Measurements from ENCODE around the gene MAP3K2. TPM values are rescaled to one million over a fixed set of nuclear protein-coding genes. Genes with fewer than 3 reads are reported as not detected.

MAP3K2 gene
- total and polyA plus RNA-seq, 2 of the 8 experiments (the other 6 are each of a cell fraction or from before 2014, with no cell fraction given) = 2.0 to 23.2 TPM

- Histone ChIP-seq H3K23me2 (ENCODE audit: low read depth, low read length) (peaks cover 7% of the 10 kb centered on the region), H4K20me1 (replicated peaks in 1 of 2; ENCODE audit: control insufficient read depth in 1 of 2, insufficient read depth in 2 of 2, low read length in 2 of 2) (no peaks in the 10 kb centered on the region), H3K56ac (replicated peaks; ENCODE audit: insufficient read length, low read depth, low read length) (no peak overlapping the region), H4K91ac (replicated peaks; ENCODE audit: insufficient read length, low read length) (no peak overlapping the region), H3K4me1 (replicated peaks in 1 of 4; ENCODE audit: control insufficient read depth in 3 of 4, insufficient read depth in 4 of 4, low read length in 3 of 4) (peaks cover 0 to 9% (median 3%) of the 10 kb centered on the region in 4 experiments; a peak in 4 of 7 replicates), H3K27me3 (replicated peaks in 1 of 4; ENCODE audit: control insufficient read depth in 3 of 4, extremely low read depth in 1 of 4, insufficient read depth in 3 of 4, low read length in 3 of 4) (peaks cover 0 to 21% (median 12%) of the 10 kb centered on the region in 4 experiments; a peak in 6 of 7 replicates), H3K9me3 (ENCODE audit: insufficient read depth in 2 of 2, low read depth in 1 of 2, low read length in 1 of 2) (peaks cover 0 to 4% of the 10 kb centered on the region in 2 experiments; a peak in 1 of 4 replicates), H2BK120ac (replicated peaks; ENCODE audit: low read depth, low read length) (no peak overlapping the region), H2AK5ac (ENCODE audit: low read depth, low read length) (no peak overlapping the region), H3K9ac (replicated peaks in 1 of 4; ENCODE audit: extremely low read depth in 1 of 4, low read depth in 3 of 4, low read length in 3 of 4) (no peak overlapping the region), H3K79me1 (ENCODE audit: low read depth, low read length) (no peaks in the 10 kb centered on the region), H4K5ac (ENCODE audit: insufficient read length, low read depth, low read length) (no peak overlapping the region), H3K36me3 (ENCODE audit: control insufficient read depth in 2 of 4, insufficient read depth in 4 of 4, low read length in 3 of 4) (no peaks in the 10 kb centered on the region), H3K27ac (ENCODE audit: low read depth, low read length) (no peak overlapping the region), H2BK12ac (ENCODE audit: low read depth, low read length) (no peak overlapping the region), H3K23ac (ENCODE audit: insufficient read length) (no peak overlapping the region), H2AFZ (ENCODE audit: low read length) (0 out of 2 replicates have a peak overlapping the region, but pooled peaks have one; percentile 17), H2BK15ac (ENCODE audit: low read length) (no peak overlapping the region), H3K4me3 (ENCODE audit: extremely low read depth in 1 of 4, insufficient read depth in 2 of 4, low read depth in 3 of 4, low read length in 4 of 4) (no peak overlapping the region), H2BK20ac (ENCODE audit: low read length) (no peak overlapping the region), H3K79me2 (ENCODE audit: control insufficient read depth in 1 of 2, insufficient read depth in 2 of 2, low read length in 2 of 2) (no peaks in the 10 kb centered on the region), H4K8ac (ENCODE audit: extremely low read depth, insufficient read depth, low read length) (no peak overlapping the region), H3K14ac (ENCODE audit: insufficient read length) (no peak overlapping the region), H3K4me2 (ENCODE audit: insufficient read depth in 1 of 2, low read depth in 2 of 2, low read length in 2 of 2) (no peak overlapping the region), H2BK5ac (ENCODE audit: low read depth, low read length) (no peak overlapping the region), H3K4ac (replicated peaks; ENCODE audit: insufficient read length, low read depth, low read length) (no peak overlapping the region), H3K18ac (ENCODE audit: extremely low read depth, low read length) (no peak overlapping the region)
- no peak for FAIRE-seq
- ChIA-PET CTCF (ENCODE audit: partially characterized antibody) (interaction anchor here (0.9 to 1.3 kb wide), 2 partner anchors 12 to 69 kb away, joined by 3 read pairs; no protein-coding TSS in a partner anchor), POLR2A (ENCODE audit: partially characterized antibody) (no interaction called here)
- TF ChIP-seq FOSL1 (IDR thresholded peaks at IDR 0.05; ENCODE audit: insufficient read depth, low read depth, low read length) = no peak
- TF ChIP-seq CHD1 (IDR thresholded peaks at IDR 0.05; ENCODE audit: low read depth, low read length) = no peak
- no peak for TF ChIP-seq YY1 (IDR thresholded peaks at IDR 0.05; ENCODE audit: low read depth, low read length)
- TF ChIP-seq TCF12 (IDR thresholded peaks at IDR 0.05; ENCODE audit: low read depth, low read length) = no peak
- TF ChIP-seq EZH2 (IDR thresholded peaks at IDR 0.05; ENCODE audit: low read depth, low read length, severe bottlenecking) = no peak
- no peak for TF ChIP-seq JUND (IDR thresholded peaks at IDR 0.05; ENCODE audit: low read length)
- TF ChIP-seq KDM1A (IDR thresholded peaks at IDR 0.05; ENCODE audit: borderline replicate concordance, low read length) = no peak
- no peak for TF ChIP-seq HDAC2 (IDR thresholded peaks at IDR 0.05; ENCODE audit: borderline replicate concordance in 1 of 2, low read depth in 2 of 2, low read length in 2 of 2)
- TF ChIP-seq CBX8 (IDR thresholded peaks at IDR 0.05; ENCODE audit: borderline replicate concordance, low read depth, low read length) = no peak
- TF ChIP-seq RFX5 (IDR thresholded peaks at IDR 0.05; ENCODE audit: borderline replicate concordance, low read depth, low read length) = no peak
- WGBS, 2 experiments (ENCODE audit: extremely low coverage in 1 of 2, insufficient coverage in 1 of 2, insufficient read length in 1 of 2, insufficient replicate concordance in 2 of 2, low coverage in 1 of 2, low lambda C conversion rate in 2 of 2, missing lambda C conversion rate in 1 of 2) = 94% methylated on average over 12 of the region's 12 CpGs; no CpG with 5 or more reads in 1 of the 2 experiments
- DNase-seq (ENCODE audit: low read depth in 1 of 2, low spot score in 2 of 2) = no peak
Measured at GRCh38 chr2:127411653-127412369, 24.0 kb upstream of the MAP3K2 start.
